ENCODE results near the gene WNT7B.

Gene WNT7B

GRCh38 chr22:45885941-45886395, 91.0 kb downstream of the WNT7B start (continued):
- TF ChIP-seq ZFP3 (CRISPR knock-in tag; IDR thresholded peaks at IDR 0.05) (no peak), SNAI2 (CRISPR knock-in tag; IDR thresholded peaks at IDR 0.05) (no peak), TCF4 (CRISPR knock-in tag; IDR thresholded peaks at IDR 0.05; ENCODE audit: borderline replicate concordance) (no peak), CSRNP3 (CRISPR knock-in tag; IDR thresholded peaks at IDR 0.05) (no peak), TSHZ2 (CRISPR knock-in tag; IDR thresholded peaks at IDR 0.05) (no peak)

- no peak for ATAC-seq
- TF ChIP-seq ZNF70 (CRISPR knock-in tag; IDR thresholded peaks at IDR 0.05) (no peak), CSRNP3 (CRISPR knock-in tag; IDR thresholded peaks at IDR 0.05) (no peak), CREB5 (CRISPR knock-in tag; IDR thresholded peaks at IDR 0.05; ENCODE audit: low read depth) (no peak), RARB (CRISPR knock-in tag; IDR thresholded peaks at IDR 0.05) (no peak), SNAI2 (CRISPR knock-in tag; IDR thresholded peaks at IDR 0.05) (no peak), ZNF8 (CRISPR knock-in tag; IDR thresholded peaks at IDR 0.05) (no peak), POU6F1 (CRISPR knock-in tag; IDR thresholded peaks at IDR 0.05; ENCODE audit: borderline replicate concordance, low read depth) (no peak)
Measured at GRCh38 chr22:45885171-45885840, 91.7 kb downstream of the WNT7B start.

GRCh38 chr22:45884201-45885062, 92.5 kb downstream of the WNT7B start:
- ATAC-seq: peak; percentile 10; the same call in 1 of the 3 replicates
- TF ChIP-seq CSRNP3 (CRISPR knock-in tag; IDR thresholded peaks at IDR 0.05): no peak
- TF ChIP-seq ZNF70 (CRISPR knock-in tag; IDR thresholded peaks at IDR 0.05): no peak
- TF ChIP-seq TOX (CRISPR knock-in tag; IDR thresholded peaks at IDR 0.05; ENCODE audit: borderline replicate concordance): no peak
- no peak for TF ChIP-seq ZFP3 (CRISPR knock-in tag; IDR thresholded peaks at IDR 0.05)
- TF ChIP-seq ZNF8 (CRISPR knock-in tag; IDR thresholded peaks at IDR 0.05): no peak
- no peak for TF ChIP-seq BACH2 (CRISPR knock-in tag; IDR thresholded peaks at IDR 0.05; ENCODE audit: borderline replicate concordance)
- TF ChIP-seq SNAI2 (CRISPR knock-in tag; IDR thresholded peaks at IDR 0.05): no peak
- TF ChIP-seq PPARA (CRISPR knock-in tag; IDR thresholded peaks at IDR 0.05; ENCODE audit: borderline replicate concordance): no peak
- no peak for TF ChIP-seq ISL1 (CRISPR knock-in tag; IDR thresholded peaks at IDR 0.05)
- TF ChIP-seq ZC3H10 (CRISPR knock-in tag; IDR thresholded peaks at IDR 0.05): no peak
- no peak for TF ChIP-seq CREB5 (CRISPR knock-in tag; IDR thresholded peaks at IDR 0.05; ENCODE audit: low read depth)
- no peak for TF ChIP-seq PATZ1 (CRISPR knock-in tag; IDR thresholded peaks at IDR 0.05; ENCODE audit: borderline replicate concordance)
- TF ChIP-seq TSHZ2 (CRISPR knock-in tag; IDR thresholded peaks at IDR 0.05): no peak
